ENCODE measurements around the gene CDC42SE1.
A peak's percentile ranks its signal among the peaks of the same experiment; 100 is the strongest.

Gene CDC42SE1

GRCh38 chr1:151006327-151007052 is 52.9 kb downstream of the CDC42SE1 start, which contains the start of gene MINDY1:
Gene MINDY1, minus strand, starts transcription at chr1:151006902. Its CDS starts 4,285 bp downstream, at chr1:151002617.
- Mint-ChIP-seq H3K36me3 (ENCODE audit: low read depth) (peaks cover 11% of the 10 kb centered on the region), H3K27me3 (ENCODE audit: low read depth) (no peaks in the 10 kb centered on the region)

GRCh38 chr1:151005729-151006319 is 53.6 kb downstream of the CDC42SE1 start:
- no peaks in the 10 kb centered on the region for H3K27me3 Mint-ChIP-seq (ENCODE audit: low read depth)
- peak overlapping the region; percentile 93 to 96 (median 96) for H3K4me3 Mint-ChIP-seq

More at GRCh38 chr1:151006327-151007052, 52.9 kb downstream of the CDC42SE1 start, which contains the start of gene MINDY1:
- TF ChIP-seq CTCF (IDR thresholded peaks at IDR 0.05; ENCODE audit: unreplicated experiment in 3 of 3) = peak; percentile 56 to 72 (median 65)
- peak within 1 kb of the TSS; percentile 93 to 96 (median 96) for H3K4me3 Mint-ChIP-seq
- no peaks in the 10 kb centered on the region for H3K9me3 Mint-ChIP-seq
- H3K27ac Mint-ChIP-seq = peak within 1 kb of the TSS; percentile 94 to 99 (median 98)
- peaks cover 56% of the 10 kb centered on the region for H3K4me1 Mint-ChIP-seq

GRCh38 chr1:151003180-151003579 is 56.2 kb downstream of the CDC42SE1 start:
- Mint-ChIP-seq H3K4me1 (peaks cover 36% of the 10 kb centered on the region), H3K27ac (peak overlapping the region in 2 of 3 experiments; percentile 52 to 94), H3K4me3 (peak overlapping the region; percentile 53 to 59 (median 57)), H3K9me3 (no peaks in the 10 kb centered on the region), H3K27me3 (ENCODE audit: low read depth) (no peaks in the 10 kb centered on the region), H3K36me3 (ENCODE audit: low read depth) (peaks cover 30% of the 10 kb centered on the region)
- TF ChIP-seq CTCF (IDR thresholded peaks at IDR 0.05; ENCODE audit: unreplicated experiment in 3 of 3) = no peak

More at GRCh38 chr1:151005729-151006319, 53.6 kb downstream of the CDC42SE1 start:
- H3K4me1 Mint-ChIP-seq = peaks cover 51% of the 10 kb centered on the region
- H3K9me3 Mint-ChIP-seq = no peaks in the 10 kb centered on the region
- peaks cover 15% of the 10 kb centered on the region for H3K36me3 Mint-ChIP-seq (ENCODE audit: low read depth)
- H3K27ac Mint-ChIP-seq = peak overlapping the region; percentile 94 to 99 (median 98)
- no peak for TF ChIP-seq CTCF (IDR thresholded peaks at IDR 0.05; ENCODE audit: unreplicated experiment in 3 of 3)

GRCh38 chr1:151002611-151003010 is 56.8 kb downstream of the CDC42SE1 start:
- Mint-ChIP-seq H3K4me3 (peak overlapping the region; percentile 53 to 59 (median 57)), H3K27me3 (ENCODE audit: low read depth) (no peaks in the 10 kb centered on the region), H3K9me3 (no peaks in the 10 kb centered on the region), H3K27ac (peak overlapping the region; percentile 52 to 94 (median 72)), H3K36me3 (ENCODE audit: low read depth) (peaks cover 32% of the 10 kb centered on the region), H3K4me1 (peaks cover 30% of the 10 kb centered on the region)
- no peak for TF ChIP-seq CTCF (IDR thresholded peaks at IDR 0.05; ENCODE audit: unreplicated experiment in 3 of 3)

GRCh38 chr1:151002051-151002450 is 57.4 kb downstream of the CDC42SE1 start:
- H3K36me3 Mint-ChIP-seq (ENCODE audit: low read depth) = peaks cover 34% of the 10 kb centered on the region
- no peak overlapping the region for H3K27ac Mint-ChIP-seq

More at GRCh38 chr1:151002051-151002450, 57.4 kb downstream of the CDC42SE1 start:
- Mint-ChIP-seq H3K27me3 (ENCODE audit: low read depth) (no peaks in the 10 kb centered on the region), H3K4me3 (peak overlapping the region in 1 of 3 experiments; percentile 16), H3K4me1 (peaks cover 25% of the 10 kb centered on the region), H3K9me3 (no peaks in the 10 kb centered on the region)
- TF ChIP-seq CTCF (IDR thresholded peaks at IDR 0.05; ENCODE audit: unreplicated experiment in 3 of 3) = no peak

Measured in nephron (organoid).